GM12878 (cell line): Measurements from ENCODE around the gene TRERF1.

Experiments used
- POLR2AphosphoS5 ChIP-seq: IDR thresholded peaks from 2 replicates; pipeline ENCODE4 v1.6.1; 2011; ENCODE audit warnings: mild to moderate bottlenecking, low read length, inconsistent platforms
- SIN3A ChIP-seq: IDR thresholded peaks from 2 replicates; pipeline ENCODE4 v1.6.1; 2012; ENCODE audit warnings: low read depth, low read length, improper control_type of control experiment

DNA sequence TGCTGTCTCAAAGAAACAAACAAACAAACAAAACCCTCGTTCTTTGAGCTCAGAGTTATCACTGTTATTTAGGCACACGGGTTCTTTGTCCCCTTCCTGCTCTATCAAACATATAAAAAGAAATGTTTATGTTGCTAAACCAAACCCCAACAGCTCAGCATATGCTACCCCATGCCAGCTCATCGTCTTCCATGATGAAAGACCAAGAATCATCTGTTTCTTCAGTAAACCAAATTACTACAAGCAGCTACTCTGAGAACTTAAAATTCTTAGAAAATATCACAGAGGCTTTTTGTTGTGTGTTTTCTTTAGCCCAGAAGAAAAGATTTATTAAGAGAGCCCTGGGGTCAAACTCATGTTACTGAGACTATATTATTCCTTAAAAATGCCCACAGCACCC is 4.7 kb downstream of the TRERF1 start:
- TF ChIP-seq POLR2AphosphoS5 (no peak), SIN3A (no peak)
